Measurements from ENCODE around the gene FOXP1.
A peak's percentile ranks its signal among the peaks of the same experiment; 100 is the strongest.

The FOXP1 gene

DNA sequence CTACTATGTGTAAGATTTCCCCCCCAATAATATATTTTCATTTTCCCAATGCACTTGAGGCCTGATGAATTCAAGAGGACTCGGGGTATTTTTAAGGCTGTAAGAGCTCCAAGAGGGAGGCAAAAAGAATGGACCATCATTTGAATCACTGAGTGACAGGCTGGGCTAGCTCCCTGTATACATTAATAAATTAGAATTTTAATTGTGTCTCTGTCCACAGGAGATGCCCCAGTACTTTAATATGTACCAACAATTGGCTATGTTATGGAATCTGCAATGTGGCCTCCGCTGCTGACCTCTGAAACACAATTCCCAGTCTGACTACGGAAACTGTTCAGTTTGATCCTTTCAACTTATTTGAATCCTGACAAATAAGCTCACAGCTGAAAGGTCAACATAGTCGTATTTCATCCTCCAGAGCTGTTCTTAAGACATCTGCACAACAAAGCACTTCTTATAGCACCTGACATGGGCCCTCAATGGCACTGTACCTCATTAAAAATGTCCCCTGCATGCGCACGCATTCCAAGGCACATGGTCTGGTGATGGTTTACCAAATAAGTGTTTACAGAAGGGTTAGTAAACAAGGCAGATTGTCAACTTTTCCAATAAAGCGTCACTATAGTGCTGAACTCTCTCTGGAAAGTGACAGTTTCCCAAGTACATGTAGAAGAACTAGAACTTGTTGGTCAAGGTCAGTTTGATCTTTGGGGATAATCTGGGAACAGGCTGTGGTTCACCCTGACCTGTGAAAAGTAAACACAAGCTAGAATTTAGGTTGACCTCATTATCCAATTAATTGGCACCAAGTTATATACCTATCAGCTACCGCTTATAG lies 472.9 kb downstream of the FOXP1 start:
- TF ChIP-seq, protein P1, sequence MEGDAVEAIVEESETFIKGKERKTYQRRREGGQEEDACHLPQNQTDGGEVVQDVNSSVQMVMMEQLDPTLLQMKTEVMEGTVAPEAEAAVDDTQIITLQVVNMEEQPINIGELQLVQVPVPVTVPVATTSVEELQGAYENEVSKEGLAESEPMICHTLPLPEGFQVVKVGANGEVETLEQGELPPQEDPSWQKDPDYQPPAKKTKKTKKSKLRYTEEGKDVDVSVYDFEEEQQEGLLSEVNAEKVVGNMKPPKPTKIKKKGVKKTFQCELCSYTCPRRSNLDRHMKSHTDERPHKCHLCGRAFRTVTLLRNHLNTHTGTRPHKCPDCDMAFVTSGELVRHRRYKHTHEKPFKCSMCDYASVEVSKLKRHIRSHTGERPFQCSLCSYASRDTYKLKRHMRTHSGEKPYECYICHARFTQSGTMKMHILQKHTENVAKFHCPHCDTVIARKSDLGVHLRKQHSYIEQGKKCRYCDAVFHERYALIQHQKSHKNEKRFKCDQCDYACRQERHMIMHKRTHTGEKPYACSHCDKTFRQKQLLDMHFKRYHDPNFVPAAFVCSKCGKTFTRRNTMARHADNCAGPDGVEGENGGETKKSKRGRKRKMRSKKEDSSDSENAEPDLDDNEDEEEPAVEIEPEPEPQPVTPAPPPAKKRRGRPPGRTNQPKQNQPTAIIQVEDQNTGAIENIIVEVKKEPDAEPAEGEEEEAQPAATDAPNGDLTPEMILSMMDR (IDR thresholded peaks at IDR 0.05; ENCODE audit: insufficient read depth, low read depth, low read length, missing control alignments): no peak
- H3K4me3 ChIP-seq (ENCODE audit: low read length): no peak overlapping the region
- DNase-seq (ENCODE audit: low read depth): no peak

DNA sequence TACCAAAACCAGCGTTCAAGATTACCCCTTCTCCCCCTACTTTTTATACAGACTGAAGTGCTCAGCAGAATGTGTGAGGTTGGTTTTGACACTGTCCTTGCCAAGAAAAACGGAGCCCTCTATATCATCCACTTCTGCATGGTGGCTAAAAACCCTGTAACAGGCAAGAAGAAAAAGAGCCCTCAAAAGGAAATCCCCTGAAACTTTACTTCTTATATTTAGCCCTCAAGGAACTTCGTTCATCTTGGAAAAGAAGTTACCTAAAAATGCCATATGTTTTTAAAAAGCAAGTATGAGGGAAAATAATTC lies 473.6 kb downstream of the FOXP1 start:
- H3K4me3 ChIP-seq (ENCODE audit: low read length): no peak overlapping the region
- TF ChIP-seq, protein P1 (IDR thresholded peaks at IDR 0.05; ENCODE audit: insufficient read depth, low read depth, low read length, missing control alignments): no peak
- DNase-seq (ENCODE audit: low read depth): no peak

DNA sequence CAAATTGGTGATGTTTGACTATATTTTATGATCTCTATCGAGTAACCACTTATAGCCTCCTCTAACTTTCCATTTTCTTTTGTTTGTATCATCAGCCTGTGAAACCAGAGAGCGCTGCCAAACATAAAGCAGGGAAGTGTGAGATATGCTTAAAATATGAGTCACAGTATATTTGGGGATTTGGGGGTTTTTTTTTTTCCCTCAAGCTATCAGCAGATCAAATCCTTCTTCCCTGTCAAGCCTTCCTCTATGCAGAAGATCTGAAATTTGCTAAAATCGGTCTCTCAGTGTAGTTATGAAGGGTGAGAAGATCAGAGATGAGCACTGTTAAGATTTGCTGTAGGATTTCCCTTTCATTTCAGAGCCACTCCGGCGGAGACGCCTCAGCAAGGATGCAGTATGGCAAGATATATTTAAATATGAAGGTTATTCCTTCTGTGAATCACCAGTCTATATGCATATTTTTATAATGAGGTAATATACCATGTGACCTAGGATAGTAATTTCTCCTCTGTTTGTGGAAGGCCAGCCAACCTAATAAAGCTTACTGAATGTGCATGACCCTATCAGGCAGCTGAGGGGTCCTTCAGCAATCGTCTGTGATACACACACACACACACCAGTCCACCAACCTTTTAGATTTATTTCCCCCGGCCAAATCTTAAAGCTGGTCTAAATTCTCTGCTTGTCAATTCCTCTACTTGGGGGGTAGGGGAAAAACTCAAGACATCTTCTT lies 474.1 kb downstream of the FOXP1 start:
- peak; percentile 74 for DNase-seq (ENCODE audit: low read depth)
- peak overlapping the region; percentile 13 for H3K4me3 ChIP-seq (ENCODE audit: low read length)
- TF ChIP-seq, protein P1 (IDR thresholded peaks at IDR 0.05; ENCODE audit: insufficient read depth, low read depth, low read length, missing control alignments): no peak

DNA sequence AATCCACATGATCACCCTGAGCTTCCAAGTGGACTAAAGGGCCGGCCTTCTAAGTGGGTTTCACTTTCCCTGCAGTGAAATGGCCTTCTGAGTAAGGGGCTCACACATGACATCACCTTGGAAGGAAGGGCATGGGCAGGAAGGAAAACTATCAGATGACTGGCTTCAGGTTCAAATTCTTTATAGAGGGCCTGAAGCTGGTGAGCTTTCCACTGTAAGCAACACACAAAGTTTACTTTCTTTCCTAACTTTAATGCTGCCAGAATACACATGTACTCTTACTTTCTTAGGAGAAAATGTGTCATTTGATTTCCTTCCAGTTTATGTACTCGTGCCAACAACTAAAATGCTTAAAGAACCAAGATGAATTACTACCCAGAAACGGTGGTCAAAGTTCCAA lies 475.6 kb downstream of the FOXP1 start:
- TF ChIP-seq, protein P1 (IDR thresholded peaks at IDR 0.05; ENCODE audit: insufficient read depth, low read depth, low read length, missing control alignments): no peak
- no peak overlapping the region for H3K4me3 ChIP-seq (ENCODE audit: low read length)
- DNase-seq (ENCODE audit: low read depth): no peak

DNA sequence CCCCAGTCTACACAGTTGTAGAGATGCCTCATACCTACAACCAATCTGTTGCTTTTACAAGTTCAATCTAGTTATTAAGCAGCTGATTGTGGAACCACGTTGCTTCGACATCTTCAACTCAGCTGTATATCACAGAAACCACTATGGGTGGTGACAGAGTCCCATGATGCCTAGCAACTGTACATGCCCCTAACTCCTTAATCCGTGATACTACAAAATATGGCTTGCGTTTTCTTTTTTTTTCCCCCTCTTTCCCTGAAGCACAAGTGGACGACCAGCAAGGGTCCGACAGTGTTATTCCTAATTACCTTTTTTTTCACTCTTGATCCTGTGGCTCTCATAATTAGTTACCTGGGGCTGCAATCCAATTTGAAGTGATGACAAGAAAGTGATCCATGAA lies 478.6 kb downstream of the FOXP1 start:
- H3K4me3 ChIP-seq (ENCODE audit: low read length): no peak overlapping the region
- DNase-seq (ENCODE audit: low read depth): no peak
- TF ChIP-seq, protein P1 (IDR thresholded peaks at IDR 0.05; ENCODE audit: insufficient read depth, low read depth, low read length, missing control alignments): no peak

DNA sequence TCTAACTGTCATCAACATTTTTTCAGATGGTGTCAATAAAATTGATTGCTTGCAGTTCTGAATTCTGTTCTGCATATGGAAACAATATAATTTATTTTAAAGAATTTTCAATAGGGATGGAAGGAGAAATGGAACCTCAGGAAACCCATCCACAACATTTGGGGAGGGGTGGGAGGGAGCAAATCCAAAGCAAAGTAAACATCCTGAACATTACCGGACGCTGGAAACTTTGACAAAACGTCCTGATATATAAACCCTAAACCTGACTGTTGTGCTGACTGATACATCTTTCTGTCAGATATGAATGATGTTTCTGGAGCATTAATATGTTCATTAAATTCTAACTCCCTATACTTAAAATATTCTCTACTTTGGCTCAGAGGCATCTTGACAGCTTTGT lies 479.0 kb downstream of the FOXP1 start:
- TF ChIP-seq, protein P1 (IDR thresholded peaks at IDR 0.05; ENCODE audit: insufficient read depth, low read depth, low read length, missing control alignments): no peak
- H3K4me3 ChIP-seq (ENCODE audit: low read length): no peak overlapping the region
- no peak for DNase-seq (ENCODE audit: low read depth)

Measured in epithelial cell of esophagus (primary cell).